CD14-positive monocyte (primary cell): ENCODE results near the gene PIP5K1C. TPM values are rescaled to one million over a fixed set of nuclear protein-coding genes. Genes with fewer than 3 reads are reported as not detected.

Source experiments
- DNase-seq, 3 donors: peaks; one replicate each; pipeline ENCODE4 v3.0.0-alpha.2; 2011 to 2022
- H2AFZ ChIP-seq: 2 replicates; pipeline ENCODE4 v1.6.0; 2012; ENCODE audit warnings: mild to moderate bottlenecking, low read depth, low read length, inconsistent platforms; ENCODE audit not compliant: insufficient read depth, poor library complexity, severe bottlenecking
- H3K27ac ChIP-seq, 2 donors: 1 replicate in 1 of 2; 2 replicates in 1 of 2; pipeline ENCODE4 v1.5.1; 2012 to 2013; ENCODE audit warnings: low read length in 2 of 2, control low read depth in 1 of 2, inconsistent platforms in 1 of 2, low read depth in 1 of 2, mild to moderate bottlenecking in 1 of 2
- H3K27me3 ChIP-seq, 2 donors: one replicate each; pipeline versions ENCODE4 v1.6.0 to v1.6.1; 2011 to 2013; ENCODE audit warnings: low read length in 2 of 2; ENCODE audit not compliant: control insufficient read depth in 2 of 2, insufficient read depth in 2 of 2
- H3K36me3 ChIP-seq, 2 donors: replicated peaks in 1 of 2; 1 replicate in 1 of 2; 2 replicates in 1 of 2; pipeline versions ENCODE4 v1.5.1 to v1.6.1; 2012 to 2013; ENCODE audit warnings: low read length in 2 of 2, control low read depth in 1 of 2, inconsistent platforms in 1 of 2, mild to moderate bottlenecking in 1 of 2; ENCODE audit not compliant: insufficient read depth in 2 of 2, control insufficient read depth in 1 of 2
- H3K4me1 ChIP-seq, 2 donors: 1 replicate in 1 of 2; 2 replicates in 1 of 2; pipeline versions ENCODE4 v1.5.1 to v1.6.1; 2012 to 2013; ENCODE audit warnings: low read length in 2 of 2, control low read depth in 1 of 2, inconsistent platforms in 1 of 2, mild to moderate bottlenecking in 1 of 2, moderate library complexity in 1 of 2; ENCODE audit not compliant: insufficient read depth in 2 of 2, control insufficient read depth in 1 of 2
- H3K4me2 ChIP-seq: replicated peaks from 2 replicates; pipeline ENCODE3; 2012; ENCODE audit warnings: low read length, moderate library complexity, mild to moderate bottlenecking; ENCODE audit not compliant: poor library complexity, severe bottlenecking; ENCODE audit errors: extremely low read depth
- H3K4me3 ChIP-seq, 3 experiments: fragments of 200-600 bp in 1 of 3; sonication (generic) in 1 of 3; replicated peaks in 1 of 3; 1 replicate in 2 of 3; 2 replicates in 1 of 3; pipeline ENCODE4 v1.5.1; 2011 to 2013; ENCODE audit warnings: low read length in 3 of 3, mild to moderate bottlenecking in 3 of 3, control low read depth in 2 of 3, low read depth in 2 of 3, inconsistent platforms in 1 of 3, moderate library complexity in 1 of 3
- H3K79me2 ChIP-seq: 2 replicates; pipeline ENCODE4 v1.6.0; 2012; ENCODE audit warnings: mild to moderate bottlenecking, control low read depth, inconsistent platforms, low read length, moderate library complexity; ENCODE audit not compliant: insufficient read depth
- H3K9ac ChIP-seq: 2 replicates; pipeline ENCODE4 v1.6.0; 2017; ENCODE audit warnings: low read length, mild to moderate bottlenecking; ENCODE audit not compliant: insufficient read depth, poor library complexity, severe bottlenecking
- H3K9me3 ChIP-seq, 2 donors: replicated peaks in 1 of 2; 1 replicate in 1 of 2; 2 replicates in 1 of 2; pipeline versions ENCODE4 v1.5.1 to v1.6.1; 2012 to 2013; ENCODE audit warnings: low read length in 2 of 2, control low read depth in 1 of 2; ENCODE audit not compliant: control insufficient read depth in 1 of 2, insufficient read depth in 1 of 2
- H4K20me1 ChIP-seq: 2 replicates; pipeline ENCODE4 v1.6.0; 2012; ENCODE audit warnings: mild to moderate bottlenecking, low read length, control low read depth, moderate library complexity; ENCODE audit not compliant: insufficient read depth
- H3K27ac Mint-ChIP-seq, 7 donors: one replicate each; pipeline ENCODE4 v1.8.0; 2020; ENCODE audit warnings: mild to moderate bottlenecking in 7 of 7, mixed read lengths in 7 of 7, moderate library complexity in 6 of 7, inconsistent platforms in 2 of 7
- H3K27me3 Mint-ChIP-seq, 3 donors: one replicate each; pipeline ENCODE4 v1.8.0; 2021 to 2022; ENCODE audit warnings: low read depth in 3 of 3, mild to moderate bottlenecking in 3 of 3, mixed read lengths in 3 of 3, moderate library complexity in 3 of 3, inconsistent platforms in 1 of 3
- H3K36me3 Mint-ChIP-seq, 2 donors: one replicate each; pipeline ENCODE4 v1.8.0; 2020; ENCODE audit warnings: mixed read lengths in 2 of 2, inconsistent platforms in 1 of 2, mild to moderate bottlenecking in 1 of 2
- H3K4me1 Mint-ChIP-seq: one replicate; pipeline ENCODE4 v1.8.0; 2020; ENCODE audit warnings: mild to moderate bottlenecking, mixed read lengths
- H3K4me3 Mint-ChIP-seq, 2 donors: one replicate each; pipeline ENCODE4 v1.8.0; 2020; ENCODE audit warnings: mild to moderate bottlenecking in 2 of 2, mixed read lengths in 2 of 2, moderate library complexity in 1 of 2
- H3K9me3 Mint-ChIP-seq, 7 donors: one replicate each; pipeline ENCODE4 v1.8.0; 2020 to 2022; ENCODE audit warnings: mixed read lengths in 7 of 7, mild to moderate bottlenecking in 6 of 7, moderate library complexity in 6 of 7, inconsistent platforms in 2 of 7
- CTCF ChIP-seq: fragments of 200-600 bp; IDR thresholded peaks from one replicate; pipeline ENCODE4 v1.8.0; 2022; ENCODE audit warnings: antibody characterized with exemption, mild to moderate bottlenecking
- WGBS: methylation state at CpG from one replicate; pipeline ENCODE4 v1.1.5; 2013; ENCODE audit warnings: missing lambda C conversion rate; ENCODE audit not compliant: insufficient coverage; 5-methylcytosine and 5-hydroxymethylcytosine counted together
- intact Hi-C, 2 donors: fragments of 100-400 bp; cut with micrococcal nuclease; formaldehyde crosslinking; loops; one replicate each; pipeline versions ENCODE4 v1.15.0 to v1.15.1; 2023
- polyA plus RNA-seq, 3 donors: library from polyadenylated mRNA; depleted of rRNA in 1 of 3; unstranded in 2 of 3; stranded (reverse) in 1 of 3; fragments of 300-500 nt in 2 of 3; fragments of >200 nt in 1 of 3; fragmentation: Illumina TruSeq in 2 of 3; gene quantifications; 1 replicate in 2 of 3; 2 replicates in 1 of 3; pipeline ENCODE4 v1.2.3, GENCODE V29; 2012 to 2021

Gene PIP5K1C
- polyA plus RNA-seq, 3 donors, result 6.5 to 19.5 (median 10.1) TPM

- peaks cover 8 to 16% of the 10 kb centered on the region in 2 donors for H3K36me3 ChIP-seq
- H3K79me2 ChIP-seq, result peaks cover 55% of the 10 kb centered on the region
- no peak overlapping the region for H3K4me2 ChIP-seq
- H3K4me1 ChIP-seq, result peaks cover 0 to 13% of the 10 kb centered on the region in 2 donors
- no peak overlapping the region for H3K9ac ChIP-seq
- H3K27ac ChIP-seq, result no peak overlapping the region
- peaks cover 0 to 7% of the 10 kb centered on the region in 2 donors for H3K27me3 ChIP-seq
- Mint-ChIP-seq H3K4me3 (peak overlapping the region in 1 of 2 donors; percentile 56), H3K4me1 (peaks cover 18% of the 10 kb centered on the region), H3K9me3 (peaks cover 3 to 9% (median 8%) of the 10 kb centered on the region in 7 donors), H3K27ac (peak overlapping the region in 1 of 7 donors; percentile 68), H3K27me3 (peaks cover 5 to 20% (median 12%) of the 10 kb centered on the region in 3 donors), H3K36me3 (peaks cover 34 to 40% of the 10 kb centered on the region in 2 donors)
- no CpG with 5 or more reads among the region's 12 CpGs for WGBS
- H2AFZ ChIP-seq, result no peak overlapping the region
- H3K9me3 ChIP-seq, result peaks cover 3 to 12% of the 10 kb centered on the region in 2 donors
- TF ChIP-seq CTCF, result no peak
- no peak for DNase-seq
- intact Hi-C loops, result no loop called here
- H4K20me1 ChIP-seq, result peaks cover 99% of the 10 kb centered on the region
- no peak overlapping the region for H3K4me3 ChIP-seq
Measured at GRCh38 chr19:3687393-3687773, 12.9 kb downstream of the PIP5K1C start.

GRCh38 chr19:3684817-3685410, 15.4 kb downstream of the PIP5K1C start:
- Histone ChIP-seq H3K4me3 (no peak overlapping the region), H3K4me2 (no peak overlapping the region), H3K9me3 (peaks cover 3 to 12% of the 10 kb centered on the region in 2 donors), H3K4me1 (peaks cover 0 to 13% of the 10 kb centered on the region in 2 donors), H3K27ac (no peak overlapping the region), H3K9ac (no peak overlapping the region), H4K20me1 (peaks cover 99% of the 10 kb centered on the region), H3K27me3 (peaks cover 0 to 7% of the 10 kb centered on the region in 2 donors), H3K79me2 (peaks cover 30% of the 10 kb centered on the region), H2AFZ (no peak overlapping the region), H3K36me3 (peaks cover 10 to 20% of the 10 kb centered on the region in 2 donors)
- intact Hi-C loops, result no loop called here
- peaks cover 5 to 20% (median 12%) of the 10 kb centered on the region in 3 donors for H3K27me3 Mint-ChIP-seq
- peaks cover 3 to 9% (median 8%) of the 10 kb centered on the region in 7 donors for H3K9me3 Mint-ChIP-seq
- TF ChIP-seq CTCF, result no peak
- WGBS, result no CpG with 5 or more reads among the region's 8 CpGs
- H3K4me1 Mint-ChIP-seq, result peaks cover 16% of the 10 kb centered on the region
- no peak overlapping the region for H3K27ac Mint-ChIP-seq
- H3K36me3 Mint-ChIP-seq, result peaks cover 37 to 38% of the 10 kb centered on the region in 2 donors
- no peak overlapping the region for H3K4me3 Mint-ChIP-seq
- no peak for DNase-seq
